HG03139 (cell line): ENCODE results near the gene ITPKB.

Experiments used
- ATAC-seq: cut with Tn5 transposase; IDR thresholded peaks from one replicate; pipeline ENCODE4 v1.9.1; 2021; ENCODE audit not compliant: unreplicated experiment

ITPKB gene

DNA sequence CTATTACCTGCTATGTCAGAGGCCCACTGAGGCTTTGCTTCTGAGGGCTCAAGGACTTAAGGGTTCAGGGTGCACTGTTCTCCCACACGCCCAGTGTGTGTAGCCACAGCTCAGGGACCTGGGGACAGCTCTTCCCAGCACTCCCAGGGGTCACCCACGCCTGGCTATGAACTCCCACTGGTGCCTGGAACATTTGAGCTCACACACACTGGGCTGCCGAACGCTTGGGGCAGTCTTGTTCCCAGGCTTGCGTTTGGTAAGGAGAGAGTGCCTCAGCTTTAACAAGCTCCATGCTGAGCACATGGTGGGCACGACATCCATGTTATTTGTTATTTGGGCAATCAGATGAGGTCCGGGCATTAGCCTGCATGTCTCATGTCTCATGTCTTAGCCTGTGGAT, 153.0 kb downstream of the ITPKB start:
- no peak for ATAC-seq

DNA sequence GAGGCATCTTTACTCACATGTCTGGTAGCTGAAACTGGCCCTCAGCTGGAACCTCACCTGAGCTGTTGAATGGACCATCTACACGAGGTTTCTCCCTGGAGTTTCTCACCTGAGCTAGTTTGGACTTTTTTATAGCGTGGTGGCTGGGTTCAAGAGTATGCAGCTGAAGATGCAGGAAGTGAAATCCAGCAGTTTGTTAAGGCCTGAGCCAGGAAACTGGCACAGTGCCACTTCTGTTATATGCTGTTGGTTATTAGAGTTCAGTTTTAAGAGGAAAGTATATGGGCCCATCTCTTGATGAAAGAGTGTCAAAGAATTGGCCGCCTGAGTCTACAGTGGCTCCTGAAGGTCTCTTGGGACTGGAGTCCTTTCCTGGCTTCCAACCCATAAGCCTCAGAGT, 154.9 kb downstream of the ITPKB start:
- ATAC-seq, result no peak

- ATAC-seq, result no peak
These were observed 156.1 kb downstream of the ITPKB start for GRCh38 chr1:226582966-226583365.
